ENCODE measurements around the gene REXO5. TPM values are rescaled to one million over a fixed set of nuclear protein-coding genes. Genes with fewer than 3 reads are reported as not detected.

Gene REXO5
- total RNA-seq, 1 experiment from 2014 or later = 6.7 TPM

- H3K9me3 Mint-ChIP-seq = no peaks in the 10 kb centered on the region
- no peak overlapping the region for H2AK5ac ChIP-seq (ENCODE audit: insufficient read length, low read length)
- no peak overlapping the region for H2BK15ac ChIP-seq (ENCODE audit: low read depth, low read length)
- H3K36me3 Mint-ChIP-seq (ENCODE audit: insufficient read depth in 1 of 3, low read depth in 3 of 3) = peaks cover 0 to 43% (median 26%) of the 10 kb centered on the region in 3 experiments; a peak in 4 of 7 replicates
- no peak overlapping the region for H3K23ac ChIP-seq (ENCODE audit: insufficient read length, low read depth, low read length)
- no peak overlapping the region for H4K5ac ChIP-seq (ENCODE audit: insufficient read length, low read depth, low read length)
- H3K4me2 ChIP-seq (ENCODE audit: insufficient read depth, insufficient read length, low read length) = no peak overlapping the region
- H3K79me2 ChIP-seq (ENCODE audit: insufficient read depth, low read length) = no peaks in the 10 kb centered on the region
- H3K4ac ChIP-seq (ENCODE audit: low read depth, low read length) = no peak overlapping the region
- no peaks in the 10 kb centered on the region for H3K27me3 ChIP-seq (ENCODE audit: insufficient read depth, low read length)
- no peak overlapping the region for H3K14ac ChIP-seq (ENCODE audit: insufficient read depth, low read length)
- H3K79me1 ChIP-seq (ENCODE audit: insufficient read depth, low read depth, low read length, poor library complexity, severe bottlenecking) = no peaks in the 10 kb centered on the region
- no peaks in the 10 kb centered on the region for H3K9me3 ChIP-seq (ENCODE audit: control insufficient read depth, low read depth, low read length)
- H2BK12ac ChIP-seq (ENCODE audit: insufficient read length, low read depth, low read length) = no peak overlapping the region
- no peak overlapping the region for H3K27ac ChIP-seq (ENCODE audit: insufficient read length, low read depth, low read length)
- no CpG with 5 or more reads among the region's 3 CpGs for WGBS (ENCODE audit: extremely low coverage, insufficient read length, low lambda C conversion rate)
- H2AFZ ChIP-seq (ENCODE audit: low read length) = no peak overlapping the region
- no peak overlapping the region for H3K4me3 Mint-ChIP-seq
- H3K23me2 ChIP-seq (ENCODE audit: insufficient read length, low read depth, low read length, poor library complexity, severe bottlenecking) = no peaks in the 10 kb centered on the region
- DNase-seq = no peak
- H2BK120ac ChIP-seq (ENCODE audit: low read depth, low read length, poor library complexity, severe bottlenecking) = no peak overlapping the region
- no peaks in the 10 kb centered on the region for H3K27me3 Mint-ChIP-seq (ENCODE audit: low read depth)
- H3K18ac ChIP-seq (ENCODE audit: insufficient read length, low read depth, low read length) = no peak overlapping the region
- H4K8ac ChIP-seq (replicated peaks; ENCODE audit: insufficient read length, low read depth, low read length) = no peak overlapping the region
- no peak overlapping the region for H2BK5ac ChIP-seq (ENCODE audit: insufficient read length, low read length)
- no peaks in the 10 kb centered on the region for H3K4me1 ChIP-seq (ENCODE audit: insufficient read depth, low read length)
- no peak overlapping the region; a peak in 1 of 7 replicates for H3K27ac Mint-ChIP-seq
- no peak overlapping the region for H3K56ac ChIP-seq (ENCODE audit: insufficient read length, low read depth, low read length)
- H2BK20ac ChIP-seq (ENCODE audit: low read depth, low read length, poor library complexity, severe bottlenecking) = no peak overlapping the region
- no peak for TF ChIP-seq CTCF (conservative IDR thresholded peaks at IDR 0.05)
- H4K20me1 ChIP-seq (ENCODE audit: control insufficient read depth, insufficient read depth, insufficient read length) = no peaks in the 10 kb centered on the region
- no peak overlapping the region for H3K9ac ChIP-seq (ENCODE audit: extremely low read depth, insufficient read length, low read length)
- H3T11ph ChIP-seq (ENCODE audit: low read length) = no peak overlapping the region
- H4K91ac ChIP-seq (ENCODE audit: insufficient read length, low read depth, low read length) = no peak overlapping the region
- H3K4me1 Mint-ChIP-seq = no peaks in the 10 kb centered on the region
Measured at GRCh38 chr16:20826039-20826566, 19.8 kb downstream of the REXO5 start.

Data from H9 (cell line).